ENCODE data around the gene LDLRAD3.

Gene LDLRAD3

DNA sequence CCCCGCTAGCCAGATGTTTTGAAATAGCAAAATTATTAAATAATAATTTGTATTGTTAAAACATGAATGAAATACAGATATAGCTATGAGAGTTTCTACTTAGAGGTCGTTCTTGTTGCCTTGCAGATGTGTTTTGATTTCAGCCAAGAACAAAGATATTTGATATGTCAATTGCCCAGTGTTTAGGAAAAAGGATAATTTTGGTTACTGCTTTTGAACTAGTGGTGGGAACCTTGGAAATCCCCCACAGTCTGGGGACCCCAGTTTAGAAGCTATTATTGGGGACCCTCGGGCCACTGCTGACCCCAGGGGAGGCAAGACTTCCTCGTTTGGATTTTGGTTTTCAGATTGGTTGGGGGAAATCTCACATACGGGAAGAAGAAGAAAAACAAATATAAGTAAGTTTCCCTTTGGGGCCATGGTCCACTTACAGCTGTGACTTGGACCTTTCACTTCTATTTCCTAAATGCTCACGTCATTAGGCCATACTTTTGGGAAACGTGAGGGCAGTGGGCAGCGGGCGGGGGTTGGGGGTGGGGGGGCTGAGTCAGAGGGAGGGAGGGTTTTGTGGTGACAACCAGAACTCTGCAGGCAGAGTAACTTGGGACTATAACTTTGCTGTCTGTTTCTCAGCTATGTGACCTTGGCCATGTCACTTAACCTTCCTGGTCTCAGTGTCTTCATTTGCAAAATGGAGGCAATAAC lies 37.0 kb downstream of the LDLRAD3 start:
- ChIA-PET POLR2A (ENCODE audit: low non-redundant PET) (no interaction called here), CTCF (no interaction called here)
- H3K27ac ChIP-seq, result no peak overlapping the region
- TF ChIP-seq, protein P1, sequence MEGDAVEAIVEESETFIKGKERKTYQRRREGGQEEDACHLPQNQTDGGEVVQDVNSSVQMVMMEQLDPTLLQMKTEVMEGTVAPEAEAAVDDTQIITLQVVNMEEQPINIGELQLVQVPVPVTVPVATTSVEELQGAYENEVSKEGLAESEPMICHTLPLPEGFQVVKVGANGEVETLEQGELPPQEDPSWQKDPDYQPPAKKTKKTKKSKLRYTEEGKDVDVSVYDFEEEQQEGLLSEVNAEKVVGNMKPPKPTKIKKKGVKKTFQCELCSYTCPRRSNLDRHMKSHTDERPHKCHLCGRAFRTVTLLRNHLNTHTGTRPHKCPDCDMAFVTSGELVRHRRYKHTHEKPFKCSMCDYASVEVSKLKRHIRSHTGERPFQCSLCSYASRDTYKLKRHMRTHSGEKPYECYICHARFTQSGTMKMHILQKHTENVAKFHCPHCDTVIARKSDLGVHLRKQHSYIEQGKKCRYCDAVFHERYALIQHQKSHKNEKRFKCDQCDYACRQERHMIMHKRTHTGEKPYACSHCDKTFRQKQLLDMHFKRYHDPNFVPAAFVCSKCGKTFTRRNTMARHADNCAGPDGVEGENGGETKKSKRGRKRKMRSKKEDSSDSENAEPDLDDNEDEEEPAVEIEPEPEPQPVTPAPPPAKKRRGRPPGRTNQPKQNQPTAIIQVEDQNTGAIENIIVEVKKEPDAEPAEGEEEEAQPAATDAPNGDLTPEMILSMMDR (conservative IDR thresholded peaks at IDR 0.05; ENCODE audit: low read depth), result no peak
- DNase-seq (ENCODE audit: low spot score), result no peak

DNA sequence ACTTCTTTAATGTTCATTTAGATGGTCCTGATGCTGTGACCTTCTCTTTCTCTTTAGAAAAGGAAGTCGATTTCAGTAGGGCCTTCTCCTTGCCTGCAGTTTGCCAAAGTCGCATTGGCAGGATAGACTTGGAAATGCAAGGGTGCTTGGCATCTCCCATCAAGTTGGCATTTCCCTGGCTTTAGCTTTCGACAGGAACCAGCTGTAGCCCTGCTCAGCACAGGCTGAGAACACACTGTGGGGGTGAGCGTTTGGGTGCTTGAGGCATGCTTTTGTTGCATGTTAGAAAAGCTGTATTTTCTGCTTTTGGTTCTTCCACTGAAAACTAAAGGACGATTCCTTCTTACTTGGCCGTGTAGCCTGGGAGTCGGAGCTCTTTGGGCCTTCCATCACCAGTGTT lies 37.7 kb downstream of the LDLRAD3 start:
- ChIA-PET POLR2A (ENCODE audit: low non-redundant PET) (no interaction called here), CTCF (no interaction called here)
- peak overlapping the region; percentile 31 for H3K27ac ChIP-seq
- no peak for DNase-seq (ENCODE audit: low spot score)
- TF ChIP-seq, protein P1 (conservative IDR thresholded peaks at IDR 0.05; ENCODE audit: low read depth), result no peak

DNA sequence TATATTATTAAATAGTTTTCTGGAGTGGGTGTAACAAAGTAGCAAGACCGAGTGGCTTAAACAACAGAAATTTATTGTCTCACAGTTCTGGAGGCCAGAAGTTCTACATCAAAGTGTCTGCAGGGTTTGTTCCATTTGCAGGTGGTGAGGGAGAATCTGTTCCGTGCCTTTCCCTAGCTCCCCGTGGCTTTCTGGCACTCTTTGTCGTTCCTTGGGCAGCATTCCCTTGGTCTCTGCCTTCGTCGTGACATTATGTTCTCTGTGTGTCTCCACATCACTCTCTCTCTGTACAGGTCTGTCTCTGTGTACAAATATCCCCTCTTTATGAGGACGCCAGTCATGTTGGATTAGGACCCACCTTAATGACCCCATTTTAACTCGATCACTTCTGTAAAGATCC lies 38.2 kb downstream of the LDLRAD3 start:
- ChIA-PET POLR2A (ENCODE audit: low non-redundant PET) (no interaction called here), CTCF (no interaction called here)
- TF ChIP-seq, protein P1 (conservative IDR thresholded peaks at IDR 0.05; ENCODE audit: low read depth), result no peak
- DNase-seq (ENCODE audit: low spot score), result no peak
- peak overlapping the region; percentile 31 for H3K27ac ChIP-seq

- CTCF ChIA-PET, result no interaction called here
Observed at GRCh38 chr11:35983981-35984380, 40.1 kb downstream of the LDLRAD3 start.

DNA sequence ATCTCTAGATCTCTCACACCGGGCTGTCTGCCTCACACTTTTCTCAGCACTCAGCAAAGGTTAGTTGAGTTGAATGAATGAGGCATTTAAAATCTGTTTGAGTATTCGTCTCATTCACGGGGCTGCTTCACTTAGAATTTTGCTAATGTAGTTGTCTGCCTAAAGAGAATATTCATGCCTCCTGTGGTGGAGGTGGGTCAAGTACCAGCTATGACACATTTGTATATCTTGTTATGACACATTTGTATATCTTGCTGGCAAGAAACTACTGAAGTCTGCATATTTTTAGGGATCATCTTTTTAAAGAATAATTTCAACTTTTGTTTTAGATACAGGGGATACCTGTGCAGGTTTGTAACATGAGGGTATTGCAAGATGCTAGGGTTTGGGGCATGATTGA lies 43.1 kb downstream of the LDLRAD3 start:
- no peak overlapping the region for H3K27ac ChIP-seq
- CTCF ChIA-PET, result no interaction called here
- POLR2A ChIA-PET (ENCODE audit: low non-redundant PET), result no interaction called here
- no peak for DNase-seq (ENCODE audit: low spot score)
- TF ChIP-seq, protein P1 (conservative IDR thresholded peaks at IDR 0.05; ENCODE audit: low read depth), result no peak

More at GRCh38 chr11:35983981-35984380, 40.1 kb downstream of the LDLRAD3 start:
- POLR2A ChIA-PET (ENCODE audit: low non-redundant PET), result no interaction called here
- no peak for DNase-seq (ENCODE audit: low spot score)
- H3K27ac ChIP-seq, result no peak overlapping the region
- TF ChIP-seq, protein P1 (conservative IDR thresholded peaks at IDR 0.05; ENCODE audit: low read depth), result no peak

- no peak overlapping the region for H3K27ac ChIP-seq
- POLR2A ChIA-PET (ENCODE audit: low non-redundant PET), result no interaction called here
- CTCF ChIA-PET, result interaction anchor here (0.6 kb wide), 1 partner anchor 281 kb away, joined by 6 read pairs; no protein-coding TSS in a partner anchor
- no peak for DNase-seq (ENCODE audit: low spot score)
- TF ChIP-seq, protein P1 (conservative IDR thresholded peaks at IDR 0.05; ENCODE audit: low read depth), result no peak
Observed at GRCh38 chr11:35990170-35990569, 46.3 kb downstream of the LDLRAD3 start.
